A549 (cell line): ENCODE results near the gene SEMA4B. TPM values are rescaled to one million over a fixed set of nuclear protein-coding genes. Genes with fewer than 3 reads are reported as not detected.

Experiments
- ATAC-seq, 2 experiments: fragments of 200-7000 bp in 1 of 2; fragments of >200 bp in 1 of 2; cut with Nextera tagmentation in 1 of 2; cut with Tn5 transposase in 1 of 2; 3 replicates each; pipeline versions ENCODE4 v1.8.0 to v1.9.1; 2018 to 2020; ENCODE audit warnings: mild to moderate bottlenecking in 1 of 2, moderate library complexity in 1 of 2
- CTCF ChIA-PET: fragments of 300-600 bp; sonication (Branson Sonifier 250); formaldehyde crosslinking; extraction: SDS; loops from one replicate; lab custom pipeline; 2021; ENCODE audit warnings: antibody characterized with exemption, inconsistent platforms; lab: Yijun Ruan, JAX
- POLR2A ChIA-PET: fragments of 350-600 bp; formaldehyde crosslinking; extraction: SDS; loops from one replicate; lab custom pipeline; 2021; ENCODE audit warnings: antibody characterized with exemption, inconsistent platforms; lab: Yijun Ruan, JAX
- DNase-seq, 2 experiments: peaks; one replicate each; pipeline versions ENCODE4 v3.0.0 to v3.0.0-alpha.2; 2011 to 2016; ENCODE audit warnings: low read depth in 1 of 2, low spot score in 1 of 2
- FAIRE-seq: peaks from 2 replicates; lab custom pipeline; 2011; peaks lifted over from hg19 to GRCh38; lab: Jason Lieb, UNC
- H3K27ac ChIP-seq, 2 experiments: fragments of >200 bp; sonication (Bioruptor Twin); formaldehyde crosslinking; 3 replicates each; pipeline ENCODE4 v1.5.1; 2016 to 2017
- H3K4me1 ChIP-seq: fragments of >200 bp; sonication (Bioruptor Twin); formaldehyde crosslinking; 3 replicates; pipeline ENCODE4 v1.6.1; 2016
- H3K4me2 ChIP-seq: fragments of >200 bp; sonication (Bioruptor Twin); formaldehyde crosslinking; 3 replicates; pipeline ENCODE4 v1.6.1; 2016
- H3K4me3 ChIP-seq: fragments of >200 bp; sonication (Bioruptor Twin); formaldehyde crosslinking; 3 replicates; pipeline ENCODE4 v1.5.1; 2016
- H3K9me3 ChIP-seq: fragments of >200 bp; sonication (Bioruptor Twin); formaldehyde crosslinking; 3 replicates; pipeline ENCODE4 v1.6.1; 2016
- CBX2 ChIP-seq: fragments of 200-600 bp; sonication (generic); IDR thresholded peaks from 2 replicates; pipeline ENCODE4 v1.6.1; 2016; ENCODE audit warnings: low read depth, mild to moderate bottlenecking, borderline replicate concordance
- CHD2 ChIP-seq: fragments of 150-350 bp; IDR thresholded peaks from 2 replicates; pipeline ENCODE4 v1.6.1; 2014; ENCODE audit warnings: low read length; ENCODE audit not compliant: partially characterized antibody
- CHD4 ChIP-seq: fragments of 200-600 bp; sonication (generic); IDR thresholded peaks from 2 replicates; pipeline ENCODE4 v1.6.1; 2016; ENCODE audit warnings: antibody characterized with exemption, mild to moderate bottlenecking, borderline replicate concordance
- FOSL2 ChIP-seq, 2 experiments: fragments of 450-650 bp in 1 of 2; fragments of >200 bp in 1 of 2; sonication (Bioruptor Twin) in 1 of 2; formaldehyde crosslinking; IDR thresholded peaks; 2 replicates each; pipeline versions ENCODE4 v1.5.0 to v1.6.1; 2016 to 2020; ENCODE audit warnings: mild to moderate bottlenecking in 1 of 2, moderate library complexity in 1 of 2
- GATA3 ChIP-seq: IDR thresholded peaks from 2 replicates; pipeline ENCODE4 v1.6.1; 2012; ENCODE audit warnings: borderline replicate concordance
- HDAC2 ChIP-seq: fragments of 200-600 bp; sonication (generic); IDR thresholded peaks from 2 replicates; pipeline ENCODE4 v1.6.1; 2016
- HEYL ChIP-seq: fragments of 250-450 bp; sonication (Bioruptor Pico); IDR thresholded peaks from 2 replicates; pipeline ENCODE4 v1.8.0; 2021; ENCODE audit warnings: mild to moderate bottlenecking, moderate library complexity
- HOXB13 ChIP-seq: fragments of 250-450 bp; sonication (Bioruptor Pico); IDR thresholded peaks from 2 replicates; pipeline ENCODE4 v1.5.0; 2020; ENCODE audit warnings: low read depth, mild to moderate bottlenecking, moderate library complexity
- JUNB ChIP-seq: fragments of >200 bp; sonication (Bioruptor Twin); formaldehyde crosslinking; IDR thresholded peaks from 2 replicates; pipeline ENCODE4 v1.6.1; 2016
- KDM1A ChIP-seq: fragments of 200-600 bp; sonication (generic); IDR thresholded peaks from 2 replicates; pipeline ENCODE4 v1.6.1; 2016; ENCODE audit warnings: low read depth, mild to moderate bottlenecking
- MAFK ChIP-seq: fragments of 450-650 bp; IDR thresholded peaks from 2 replicates; pipeline ENCODE4 v1.6.1; 2014; ENCODE audit not compliant: partially characterized antibody
- MYC ChIP-seq: IDR thresholded peaks from 2 replicates; pipeline ENCODE4 v1.6.1; 2012; ENCODE audit warnings: mild to moderate bottlenecking, inconsistent platforms, low read length, improper control_type of control experiment, borderline replicate concordance
- RAD21 ChIP-seq, 2 experiments: fragments of >200 bp in 1 of 2; sonication (Bioruptor Twin) in 1 of 2; formaldehyde crosslinking in 1 of 2; IDR thresholded peaks in 1 of 2; conservative IDR thresholded peaks in 1 of 2; 2 replicates in 1 of 2; 3 replicates in 1 of 2; pipeline ENCODE4 v1.6.1; 2012 to 2018; ENCODE audit warnings: inconsistent platforms in 1 of 2
- RARB ChIP-seq: fragments of 250-450 bp; sonication (Bioruptor Pico); IDR thresholded peaks from 2 replicates; pipeline ENCODE4 v1.8.0; 2021; ENCODE audit warnings: mild to moderate bottlenecking, moderate library complexity
- RFX5 ChIP-seq: fragments of 450-650 bp; IDR thresholded peaks from 2 replicates; pipeline ENCODE4 v1.7.1; 2014; ENCODE audit warnings: antibody characterized with exemption, mild to moderate bottlenecking, moderate library complexity
- SMC3 ChIP-seq: fragments of >200 bp; sonication (Bioruptor Twin); formaldehyde crosslinking; IDR thresholded peaks from 3 replicates; pipeline ENCODE4 v1.6.1; 2018; ENCODE audit warnings: inconsistent platforms
- TP53 ChIP-seq: fragments of 250-450 bp; sonication (Bioruptor Pico); IDR thresholded peaks from 2 replicates; pipeline ENCODE4 v1.5.0; 2021; ENCODE audit warnings: mild to moderate bottlenecking, moderate library complexity
- WGBS: methylation state at CpG from one replicate; pipeline ENCODE4 v1.1.6; 2017; ENCODE audit errors: missing lambda C conversion rate; 5-methylcytosine and 5-hydroxymethylcytosine counted together
- polyA plus RNA-seq, 4 experiments: library from polyadenylated mRNA; depleted of rRNA in 3 of 4; stranded (reverse); fragments of >200 nt; fragmentation: RNase III in 1 of 4; extraction: RNeasy Plus Mini Kit Qiagen cat#74134 plus additional on column Dnase treatment in 1 of 4; gene quantifications; 2 replicates in 3 of 4; 3 replicates in 1 of 4; pipeline ENCODE4 v1.2.3, GENCODE V29; 2011 to 2017
- TF ChIP-seq, protein P1 (sequence below): fragments of 450-650 bp; IDR thresholded peaks from 2 replicates; pipeline ENCODE4 v1.6.1; 2014; ENCODE audit warnings: antibody characterized with exemption
- TF ChIP-seq, protein P2 (sequence below): fragments of >200 bp; sonication (Bioruptor Twin); formaldehyde crosslinking; IDR thresholded peaks from 3 replicates; pipeline ENCODE4 v1.5.1; 2016
- TF ChIP-seq, protein P3 (sequence below): IDR thresholded peaks from 2 replicates; pipeline ENCODE4 v1.6.1; 2012
- TF ChIP-seq, protein P4 (sequence below): IDR thresholded peaks from 2 replicates; pipeline ENCODE4 v1.6.1; 2012
- TF ChIP-seq, protein P5 (sequence below): fragments of 250-450 bp; sonication (Bioruptor Pico); IDR thresholded peaks from 2 replicates; pipeline ENCODE4 v1.5.0; 2020; ENCODE audit warnings: low read depth, mild to moderate bottlenecking, moderate library complexity

Gene SEMA4B
- polyA plus RNA-seq, 2 of the 4 experiments (the other 2 are of a cell fraction), result 45.3 to 47.1 TPM

DNA sequence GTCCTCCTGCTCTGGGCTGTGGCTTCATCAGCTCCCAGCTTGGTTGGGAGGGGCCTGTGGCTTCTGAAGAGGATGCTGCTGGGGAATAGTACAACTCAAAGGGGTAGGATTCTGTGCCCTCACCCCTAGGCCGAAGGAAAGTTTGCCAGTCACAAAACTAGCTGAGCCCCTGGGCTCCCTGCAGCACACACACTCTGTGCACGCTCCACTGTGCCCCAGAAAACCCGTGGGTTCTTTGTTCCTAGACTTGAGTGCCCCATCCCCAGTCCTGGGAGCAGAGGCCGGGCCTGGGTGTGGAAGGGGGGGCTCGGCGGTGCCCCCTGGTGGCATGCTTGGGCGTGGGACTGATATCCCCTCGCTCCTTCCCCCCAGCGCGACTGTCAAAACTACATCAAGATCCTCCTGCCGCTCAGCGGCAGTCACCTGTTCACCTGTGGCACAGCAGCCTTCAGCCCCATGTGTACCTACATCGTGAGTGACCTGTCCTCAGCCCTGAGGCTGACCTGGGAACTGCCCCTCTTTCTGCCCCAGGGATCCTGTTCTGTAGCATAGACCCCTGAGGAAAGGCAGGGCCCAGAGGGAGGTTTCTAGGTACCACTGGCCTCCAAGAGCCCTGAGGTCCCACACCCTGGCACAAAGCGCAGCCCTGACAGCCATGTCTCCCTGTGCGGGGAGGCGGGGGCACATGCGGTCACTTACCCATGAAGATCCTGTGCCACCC lies 18.5 kb downstream of the SEMA4B start (continued):
- TF ChIP-seq CBX2 (no peak), CHD4 (no peak)
- TF ChIP-seq, all 56 proteins: peak for 5

DNA sequence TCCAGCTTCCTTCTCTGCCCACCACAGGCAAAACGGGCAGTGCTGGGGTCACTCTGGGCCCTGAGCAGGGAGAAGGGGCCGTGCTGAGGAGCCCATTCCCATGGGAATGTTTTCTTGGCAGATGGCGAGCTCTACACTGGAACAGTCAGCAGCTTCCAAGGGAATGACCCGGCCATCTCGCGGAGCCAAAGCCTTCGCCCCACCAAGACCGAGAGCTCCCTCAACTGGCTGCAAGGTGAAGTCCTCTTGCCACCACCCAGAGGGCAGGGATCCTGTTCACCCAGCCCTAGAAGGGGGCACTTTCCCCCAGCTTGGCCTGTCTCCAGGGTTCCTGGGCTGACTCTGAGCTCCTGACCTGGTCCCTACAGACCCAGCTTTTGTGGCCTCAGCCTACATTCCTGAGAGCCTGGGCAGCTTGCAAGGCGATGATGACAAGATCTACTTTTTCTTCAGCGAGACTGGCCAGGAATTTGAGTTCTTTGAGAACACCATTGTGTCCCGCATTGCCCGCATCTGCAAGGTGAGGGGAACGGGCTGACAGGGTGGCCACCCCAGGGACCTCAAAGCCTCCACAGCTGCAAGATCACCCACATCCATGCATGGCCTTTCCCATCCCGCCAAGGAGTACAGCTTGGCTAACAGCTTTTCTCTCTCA lies 20.2 kb downstream of the SEMA4B start:
- peak; percentile 90 to 95 for DNase-seq
- TF ChIP-seq, protein P1, sequence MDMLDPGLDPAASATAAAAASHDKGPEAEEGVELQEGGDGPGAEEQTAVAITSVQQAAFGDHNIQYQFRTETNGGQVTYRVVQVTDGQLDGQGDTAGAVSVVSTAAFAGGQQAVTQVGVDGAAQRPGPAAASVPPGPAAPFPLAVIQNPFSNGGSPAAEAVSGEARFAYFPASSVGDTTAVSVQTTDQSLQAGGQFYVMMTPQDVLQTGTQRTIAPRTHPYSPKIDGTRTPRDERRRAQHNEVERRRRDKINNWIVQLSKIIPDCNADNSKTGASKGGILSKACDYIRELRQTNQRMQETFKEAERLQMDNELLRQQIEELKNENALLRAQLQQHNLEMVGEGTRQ, result no peak
- no peak for TF ChIP-seq HDAC2
- TF ChIP-seq RAD21 (conservative IDR thresholded peaks at IDR 0.05 in 1 of 2, IDR thresholded peaks at IDR 0.05 in 1 of 2), result peak; percentile 97 to 99
- TF ChIP-seq, protein P2, sequence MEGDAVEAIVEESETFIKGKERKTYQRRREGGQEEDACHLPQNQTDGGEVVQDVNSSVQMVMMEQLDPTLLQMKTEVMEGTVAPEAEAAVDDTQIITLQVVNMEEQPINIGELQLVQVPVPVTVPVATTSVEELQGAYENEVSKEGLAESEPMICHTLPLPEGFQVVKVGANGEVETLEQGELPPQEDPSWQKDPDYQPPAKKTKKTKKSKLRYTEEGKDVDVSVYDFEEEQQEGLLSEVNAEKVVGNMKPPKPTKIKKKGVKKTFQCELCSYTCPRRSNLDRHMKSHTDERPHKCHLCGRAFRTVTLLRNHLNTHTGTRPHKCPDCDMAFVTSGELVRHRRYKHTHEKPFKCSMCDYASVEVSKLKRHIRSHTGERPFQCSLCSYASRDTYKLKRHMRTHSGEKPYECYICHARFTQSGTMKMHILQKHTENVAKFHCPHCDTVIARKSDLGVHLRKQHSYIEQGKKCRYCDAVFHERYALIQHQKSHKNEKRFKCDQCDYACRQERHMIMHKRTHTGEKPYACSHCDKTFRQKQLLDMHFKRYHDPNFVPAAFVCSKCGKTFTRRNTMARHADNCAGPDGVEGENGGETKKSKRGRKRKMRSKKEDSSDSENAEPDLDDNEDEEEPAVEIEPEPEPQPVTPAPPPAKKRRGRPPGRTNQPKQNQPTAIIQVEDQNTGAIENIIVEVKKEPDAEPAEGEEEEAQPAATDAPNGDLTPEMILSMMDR, result peak; percentile 91
- peak; percentile 97 for TF ChIP-seq SMC3
- TF ChIP-seq MAFK, result peak; percentile 2
- TF ChIP-seq RARB (CRISPR knock-in tag), result no peak
- TF ChIP-seq, protein P3, sequence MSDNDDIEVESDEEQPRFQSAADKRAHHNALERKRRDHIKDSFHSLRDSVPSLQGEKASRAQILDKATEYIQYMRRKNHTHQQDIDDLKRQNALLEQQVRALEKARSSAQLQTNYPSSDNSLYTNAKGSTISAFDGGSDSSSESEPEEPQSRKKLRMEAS, result 0 out of 2 replicates have a peak, but pooled peaks have one; percentile 16
- TF ChIP-seq HOXB13 (CRISPR knock-in tag), result no peak
- TF ChIP-seq, all 56 proteins: peak for 5

DNA sequence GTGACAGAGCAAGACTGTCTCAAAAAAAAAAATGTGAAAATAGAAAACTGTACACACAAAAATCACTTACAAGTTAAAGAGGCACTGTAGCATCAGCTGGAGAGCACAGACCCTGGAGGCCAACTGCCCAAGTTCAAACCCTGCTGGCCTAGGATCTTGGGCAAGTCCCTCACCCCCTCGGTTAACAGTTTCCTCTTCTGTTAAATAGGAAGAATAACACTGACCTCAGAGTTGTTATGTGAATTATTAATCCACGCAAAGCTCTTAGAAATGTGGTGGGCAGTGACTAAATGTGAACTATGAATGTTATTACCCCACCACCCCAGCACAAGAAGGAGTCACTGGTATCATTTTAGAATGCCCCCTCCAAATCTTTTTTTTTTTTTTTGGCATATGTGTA lies 21.4 kb downstream of the SEMA4B start:
- TF ChIP-seq, protein P4, sequence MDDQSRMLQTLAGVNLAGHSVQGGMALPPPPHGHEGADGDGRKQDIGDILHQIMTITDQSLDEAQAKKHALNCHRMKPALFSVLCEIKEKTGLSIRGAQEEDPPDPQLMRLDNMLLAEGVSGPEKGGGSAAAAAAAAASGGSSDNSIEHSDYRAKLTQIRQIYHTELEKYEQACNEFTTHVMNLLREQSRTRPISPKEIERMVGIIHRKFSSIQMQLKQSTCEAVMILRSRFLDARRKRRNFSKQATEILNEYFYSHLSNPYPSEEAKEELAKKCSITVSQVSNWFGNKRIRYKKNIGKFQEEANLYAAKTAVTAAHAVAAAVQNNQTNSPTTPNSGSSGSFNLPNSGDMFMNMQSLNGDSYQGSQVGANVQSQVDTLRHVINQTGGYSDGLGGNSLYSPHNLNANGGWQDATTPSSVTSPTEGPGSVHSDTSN, result no peak
- TF ChIP-seq HEYL (CRISPR knock-in tag) (no peak), CHD2 (no peak), TP53 (CRISPR knock-in tag) (no peak), RFX5 (no peak), FOSL2 (IDR thresholded peaks at IDR 0.05) (no peak), FOSL2 (CRISPR knock-in tag; IDR thresholded peaks at IDR 0.05) (no peak), KDM1A (no peak), HOXB13 (CRISPR knock-in tag) (no peak), HDAC2 (no peak), JUNB (no peak), MYC (no peak), GATA3 (no peak)
- TF ChIP-seq, protein P5, sequence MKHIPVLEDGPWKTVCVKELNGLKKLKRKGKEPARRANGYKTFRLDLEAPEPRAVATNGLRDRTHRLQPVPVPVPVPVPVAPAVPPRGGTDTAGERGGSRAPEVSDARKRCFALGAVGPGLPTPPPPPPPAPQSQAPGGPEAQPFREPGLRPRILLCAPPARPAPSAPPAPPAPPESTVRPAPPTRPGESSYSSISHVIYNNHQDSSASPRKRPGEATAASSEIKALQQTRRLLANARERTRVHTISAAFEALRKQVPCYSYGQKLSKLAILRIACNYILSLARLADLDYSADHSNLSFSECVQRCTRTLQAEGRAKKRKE, result no peak
- TF ChIP-seq, protein P3, result no peak
- TF ChIP-seq, protein P2, result no peak
- TF ChIP-seq, all 56 proteins: peak for 0
- DNase-seq (no peak), ATAC-seq (no peak), FAIRE-seq (no peak)
- peaks cover 25% of the 10 kb centered on the region for H3K4me1 ChIP-seq
- CTCF ChIA-PET, result interaction anchor here (0.6 to 36.4 kb wide), 15 partner anchors 9 to 298 kb away, joined by 3 to 732 read pairs (median 8); partner anchors contain the start of genes CIB1, GDPGP1, SEMA4B and TTLL13
- H3K9me3 ChIP-seq, result no peaks in the 10 kb centered on the region
- no peak overlapping the region; a peak in 1 of 6 replicates for H3K27ac ChIP-seq
- WGBS, result 52% methylated on average over 2 of the region's 2 CpGs
- H3K4me3 ChIP-seq, result no peak overlapping the region
- POLR2A ChIA-PET, result interaction anchor here (2.3 kb wide), 1 partner anchor 11 kb away, joined by 5 read pairs; the partner anchor contains the start of genes CIB1 and GDPGP1
- H3K4me2 ChIP-seq, result no peak overlapping the region

More for the DNA sequence above, 20.2 kb downstream of the SEMA4B start:
- peak overlapping the region; percentile 47 for H3K4me2 ChIP-seq
- ATAC-seq (peak; percentile 89 to 92), FAIRE-seq (peak; percentile 94)
- peaks cover 25% of the 10 kb centered on the region for H3K4me1 ChIP-seq
- ChIA-PET CTCF (interaction anchor here (0.6 to 36.4 kb wide), 49 partner anchors 9 to 481 kb away, joined by 3 to 732 read pairs (median 5); partner anchors contain the start of genes ARPIN, CIB1, GDPGP1 and SEMA4B), POLR2A (interaction anchor here (0.5 to 1.4 kb wide), 5 partner anchors 12 to 78 kb away, joined by 3 to 15 read pairs (median 4); partner anchors contain the start of genes CIB1 and GDPGP1)
- no peak overlapping the region for H3K4me3 ChIP-seq
- peak overlapping the region; percentile 70 to 84 for H3K27ac ChIP-seq
- H3K9me3 ChIP-seq, result no peaks in the 10 kb centered on the region
- 36% methylated on average over 14 of the region's 14 CpGs for WGBS
